Cardiac fibroblast (primary cell): Measurements from ENCODE around the gene CRACR2A.

Source experiments
- DNase-seq, 2 donors: peaks; one replicate each; pipeline versions ENCODE4 v3.0.0 to v3.0.0-alpha.2; 2010; ENCODE audit warnings: low read depth in 2 of 2
- H3K4me3 ChIP-seq, 2 donors: replicated peaks in 1 of 2; 1 replicate in 1 of 2; 2 replicates in 1 of 2; pipeline ENCODE4 v1.5.1; 2011; ENCODE audit warnings: low read depth in 2 of 2, low read length in 2 of 2, mild to moderate bottlenecking in 2 of 2, moderate library complexity in 1 of 2
- TF ChIP-seq, protein P1 (sequence below): IDR thresholded peaks from one replicate; pipeline ENCODE4 v1.5.1; 2011; ENCODE audit warnings: low read depth, mild to moderate bottlenecking, low read length, inconsistent platforms

Gene CRACR2A

DNA sequence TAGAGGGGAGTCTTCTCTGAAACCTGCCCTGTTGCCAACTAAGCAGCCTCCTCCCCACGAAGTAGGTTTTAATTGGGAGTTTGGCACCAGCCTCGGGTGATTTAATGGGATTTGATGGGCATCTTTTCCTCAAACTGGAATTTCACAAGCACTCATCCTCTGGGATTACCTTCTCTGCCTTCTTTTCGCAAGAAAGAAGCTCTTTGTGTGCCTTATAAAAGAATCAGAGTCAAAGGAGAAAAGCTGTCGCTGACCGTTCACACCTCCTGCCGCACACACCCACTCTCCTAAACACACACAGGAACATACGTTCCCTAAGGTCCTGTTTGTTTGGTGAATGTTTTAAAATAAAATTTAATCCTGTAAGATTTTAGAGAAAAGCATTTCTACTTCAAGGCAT lies 177.9 kb downstream of the CRACR2A start:
- DNase-seq: no peak
- no peak overlapping the region for H3K4me3 ChIP-seq
- TF ChIP-seq, protein P1, sequence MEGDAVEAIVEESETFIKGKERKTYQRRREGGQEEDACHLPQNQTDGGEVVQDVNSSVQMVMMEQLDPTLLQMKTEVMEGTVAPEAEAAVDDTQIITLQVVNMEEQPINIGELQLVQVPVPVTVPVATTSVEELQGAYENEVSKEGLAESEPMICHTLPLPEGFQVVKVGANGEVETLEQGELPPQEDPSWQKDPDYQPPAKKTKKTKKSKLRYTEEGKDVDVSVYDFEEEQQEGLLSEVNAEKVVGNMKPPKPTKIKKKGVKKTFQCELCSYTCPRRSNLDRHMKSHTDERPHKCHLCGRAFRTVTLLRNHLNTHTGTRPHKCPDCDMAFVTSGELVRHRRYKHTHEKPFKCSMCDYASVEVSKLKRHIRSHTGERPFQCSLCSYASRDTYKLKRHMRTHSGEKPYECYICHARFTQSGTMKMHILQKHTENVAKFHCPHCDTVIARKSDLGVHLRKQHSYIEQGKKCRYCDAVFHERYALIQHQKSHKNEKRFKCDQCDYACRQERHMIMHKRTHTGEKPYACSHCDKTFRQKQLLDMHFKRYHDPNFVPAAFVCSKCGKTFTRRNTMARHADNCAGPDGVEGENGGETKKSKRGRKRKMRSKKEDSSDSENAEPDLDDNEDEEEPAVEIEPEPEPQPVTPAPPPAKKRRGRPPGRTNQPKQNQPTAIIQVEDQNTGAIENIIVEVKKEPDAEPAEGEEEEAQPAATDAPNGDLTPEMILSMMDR: no peak

DNA sequence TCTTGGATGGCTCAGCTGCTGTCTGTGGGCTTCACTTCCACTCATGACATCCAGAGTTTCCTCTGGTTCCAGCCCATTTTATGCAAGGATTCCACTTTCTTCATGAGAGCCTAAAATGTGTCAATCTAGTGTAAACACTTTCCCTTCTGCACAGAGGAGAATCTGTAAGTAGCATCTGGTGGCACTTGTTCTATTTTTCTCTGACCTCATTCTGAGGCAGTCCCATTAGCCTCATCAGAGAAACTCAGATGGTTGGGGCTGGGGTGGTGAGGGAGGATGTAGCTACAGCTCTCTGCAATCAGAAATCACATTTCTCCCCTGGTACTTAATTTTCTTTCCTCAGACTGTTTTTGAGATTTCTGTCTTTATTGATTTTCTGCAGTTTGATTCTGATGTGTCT lies 180.3 kb downstream of the CRACR2A start:
- DNase-seq: no peak
- H3K4me3 ChIP-seq: no peak overlapping the region
- TF ChIP-seq, protein P1: no peak

DNA sequence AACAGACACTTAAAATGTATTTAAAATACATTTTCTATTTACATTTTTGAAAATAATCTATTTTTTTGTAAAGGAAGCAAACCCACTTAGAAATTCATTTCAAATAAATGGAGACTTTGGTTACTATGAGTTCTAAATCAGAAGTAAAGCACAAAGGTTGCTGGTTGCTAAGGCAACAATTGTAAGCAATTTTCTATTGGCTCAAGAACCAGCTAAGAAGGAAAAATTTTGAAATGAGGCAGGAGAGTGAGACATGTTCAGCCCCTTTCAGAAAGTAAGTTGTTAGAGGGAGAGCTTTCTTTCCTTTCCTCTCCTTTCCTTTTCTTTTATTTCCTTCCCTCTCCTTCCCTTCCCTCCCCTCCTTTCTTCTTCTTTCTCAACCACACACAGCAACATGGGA lies 181.2 kb downstream of the CRACR2A start:
- H3K4me3 ChIP-seq: no peak overlapping the region
- TF ChIP-seq, protein P1: no peak
- DNase-seq: no peak

DNA sequence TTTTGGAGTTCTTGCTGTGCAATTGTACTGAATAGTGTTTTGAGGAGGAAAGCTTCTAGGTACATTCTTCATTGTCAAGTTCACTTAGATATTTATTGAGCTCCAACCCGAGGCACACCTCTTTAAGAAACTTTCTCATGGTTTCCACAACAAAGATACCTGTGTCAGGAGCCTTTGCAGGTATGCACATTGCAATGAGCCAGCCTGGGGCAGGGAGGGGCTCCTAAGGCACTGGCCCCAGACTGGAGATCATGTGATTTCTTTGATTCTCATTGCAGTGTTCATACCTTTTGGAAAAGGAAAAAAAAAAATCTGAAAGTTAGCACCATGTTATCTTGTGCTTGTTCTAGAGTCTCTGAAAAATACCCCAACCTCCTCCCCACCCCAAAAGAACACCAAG lies 181.6 kb downstream of the CRACR2A start:
- TF ChIP-seq, protein P1: no peak
- no peak for DNase-seq
- no peak overlapping the region for H3K4me3 ChIP-seq

DNA sequence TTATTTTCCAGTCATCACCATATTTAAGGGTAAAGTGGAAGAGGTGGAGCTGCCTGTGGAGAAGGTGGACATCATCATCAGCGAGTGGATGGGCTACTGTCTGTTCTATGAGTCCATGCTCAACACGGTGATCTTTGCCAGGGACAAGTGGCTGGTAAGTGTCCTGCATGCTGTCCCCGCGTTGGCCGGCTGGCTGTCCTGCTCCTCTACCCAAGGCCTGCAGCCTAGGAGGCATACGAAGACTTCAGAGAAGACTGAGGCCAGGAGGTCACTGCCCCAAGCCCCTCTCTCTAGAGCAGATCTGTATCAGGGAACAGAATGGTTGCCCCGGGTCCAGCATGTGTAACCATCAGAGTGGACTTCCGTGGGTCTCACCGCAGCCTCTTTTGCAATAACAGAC lies 184.2 kb downstream of the CRACR2A start:
- DNase-seq: no peak
- TF ChIP-seq, protein P1: no peak
- no peak overlapping the region for H3K4me3 ChIP-seq

DNA sequence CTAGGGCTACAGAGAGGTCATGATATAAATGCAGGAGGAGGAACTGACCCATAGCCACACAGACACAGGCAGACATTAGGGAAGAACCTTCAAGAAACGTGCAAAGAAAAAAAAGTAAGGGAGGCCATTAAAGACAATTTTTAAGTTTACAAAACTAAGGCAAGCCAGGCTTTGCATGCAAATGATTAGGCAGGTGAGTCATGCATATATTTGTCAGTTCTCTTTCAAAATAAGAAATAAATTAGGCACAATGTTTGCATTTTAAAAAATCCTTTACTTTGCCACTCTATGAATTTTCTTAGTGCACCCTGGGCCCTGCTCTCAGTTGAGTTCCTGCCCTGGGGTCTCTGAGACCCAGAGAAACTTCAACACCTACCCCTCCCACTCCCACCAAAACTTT lies 186.9 kb downstream of the CRACR2A start:
- no peak for DNase-seq
- no peak overlapping the region for H3K4me3 ChIP-seq
- TF ChIP-seq, protein P1: no peak
